Activated T-helper 1 cell treated with anti-CD3 and anti-CD28 coated beads, Interleukin-12 subunit alpha, Interleukin-12 subunit beta, Interleukin-2, Interleukin-4 antibody, amounts not matched to agents 30 ng/mL and 10 ng/mL and 1 ng/mL, durations not matched to agents 14 hours and 24 hours and 36 hours (primary cell): ENCODE results near the gene ERI3. TPM values are rescaled to one million over a fixed set of nuclear protein-coding genes. Genes with fewer than 3 reads are reported as not detected.

Source experiments
- DNase-seq: peaks from one replicate; pipeline ENCODE4 v3.0.0; 2021; ENCODE audit warnings: low spot score
- H3K27ac Mint-ChIP-seq: one replicate; pipeline ENCODE4 v1.8.0; 2021; ENCODE audit warnings: mild to moderate bottlenecking, mixed read lengths
- H3K27me3 Mint-ChIP-seq: one replicate; pipeline ENCODE4 v1.8.0; 2022; ENCODE audit warnings: mild to moderate bottlenecking, moderate library complexity, mixed read lengths; ENCODE audit not compliant: insufficient read depth
- H3K36me3 Mint-ChIP-seq: one replicate; pipeline ENCODE4 v1.8.0; 2021; ENCODE audit warnings: low read depth, mixed read lengths
- H3K4me1 Mint-ChIP-seq: one replicate; pipeline ENCODE4 v1.8.0; 2021; ENCODE audit warnings: low read depth, mixed read lengths
- H3K4me3 Mint-ChIP-seq: one replicate; pipeline ENCODE4 v1.8.0; 2021; ENCODE audit warnings: mild to moderate bottlenecking, moderate library complexity, mixed read lengths
- H3K9me3 Mint-ChIP-seq: one replicate; pipeline ENCODE4 v1.8.0; 2021; ENCODE audit warnings: mixed read lengths
- intact Hi-C: fragments of 100-400 bp; cut with micrococcal nuclease; formaldehyde crosslinking; loops from one replicate; pipeline ENCODE4 v1.15.1; 2024
- total RNA-seq: library from RNA; stranded (reverse); gene quantifications from 2 replicates; pipeline ENCODE4 v1.2.3, GENCODE V29; 2022

ERI3 gene
- total RNA-seq, 1 donor from 2014 or later: 55.4 TPM

DNA sequence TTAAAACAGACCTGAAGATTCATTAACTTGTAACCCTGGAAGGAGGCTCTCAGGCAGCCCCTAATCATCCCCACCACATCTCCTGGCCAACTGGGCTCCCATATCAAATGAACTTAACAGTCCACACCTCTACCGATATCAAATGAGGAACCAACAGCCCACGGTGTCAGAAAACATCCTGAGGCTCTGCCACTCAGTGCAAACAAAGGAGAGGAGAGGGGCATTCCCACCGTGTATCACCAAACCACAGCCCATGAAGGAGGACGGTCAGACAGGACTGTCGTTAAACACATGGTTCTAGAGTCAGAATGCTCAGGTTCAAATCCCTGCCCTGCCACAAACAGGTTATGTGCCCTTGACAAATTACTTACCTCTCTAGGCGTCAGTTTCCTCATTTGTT, 52.5 kb downstream of the ERI3 start:
- peaks cover 43% of the 10 kb centered on the region for H3K4me1 Mint-ChIP-seq
- no peak overlapping the region for H3K4me3 Mint-ChIP-seq
- H3K27me3 Mint-ChIP-seq: no peaks in the 10 kb centered on the region
- no peak for DNase-seq
- no peaks in the 10 kb centered on the region for H3K9me3 Mint-ChIP-seq
- intact Hi-C loops: no loop called here
- H3K36me3 Mint-ChIP-seq: peaks cover 35% of the 10 kb centered on the region
- H3K27ac Mint-ChIP-seq: no peak overlapping the region

DNA sequence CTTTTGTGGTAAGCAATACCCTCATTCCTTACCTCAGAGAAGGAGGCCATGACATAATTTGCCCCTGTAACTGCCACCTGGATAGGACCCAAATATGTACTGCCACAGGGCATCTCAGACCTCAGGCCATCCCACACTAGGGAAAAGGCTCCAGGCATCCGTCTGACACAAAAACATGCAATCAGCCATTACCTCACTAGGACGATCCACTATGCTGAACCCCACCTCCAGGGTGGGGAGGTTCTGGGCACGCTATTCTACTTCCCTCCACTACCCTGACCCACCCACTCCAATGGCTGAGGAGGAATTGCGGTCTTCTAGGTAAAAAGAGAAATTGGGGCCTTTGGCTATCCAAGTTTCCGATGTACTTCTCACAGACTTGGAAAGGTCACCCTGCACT, 53.6 kb downstream of the ERI3 start:
- DNase-seq: no peak
- H3K9me3 Mint-ChIP-seq: no peaks in the 10 kb centered on the region
- peaks cover 34% of the 10 kb centered on the region for H3K4me1 Mint-ChIP-seq
- intact Hi-C loops: no loop called here
- no peak overlapping the region for H3K4me3 Mint-ChIP-seq
- H3K36me3 Mint-ChIP-seq: peaks cover 33% of the 10 kb centered on the region
- no peaks in the 10 kb centered on the region for H3K27me3 Mint-ChIP-seq
- no peak overlapping the region for H3K27ac Mint-ChIP-seq

DNA sequence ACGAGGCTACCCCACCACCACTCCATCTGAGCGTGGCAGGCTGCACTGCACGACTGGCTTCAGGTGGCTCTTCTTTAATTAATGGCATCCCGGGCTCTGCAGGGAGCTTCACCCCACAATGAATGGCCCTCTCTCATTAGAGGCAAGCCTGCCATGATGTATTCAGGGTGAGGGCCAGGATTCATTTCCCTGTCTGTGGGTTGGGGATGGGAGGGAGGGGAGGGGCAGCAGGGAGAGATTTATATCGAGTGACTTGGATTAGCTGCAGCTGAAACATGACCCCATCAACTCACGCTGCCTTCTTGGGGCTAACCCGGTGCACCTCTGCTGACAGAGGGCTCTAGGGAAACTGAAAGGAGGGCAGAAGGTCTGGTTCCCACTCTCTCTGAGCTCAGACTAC, 54.2 kb downstream of the ERI3 start:
- intact Hi-C loops: no loop called here
- Mint-ChIP-seq H3K4me1 (peaks cover 28% of the 10 kb centered on the region), H3K27ac (no peak overlapping the region), H3K4me3 (no peak overlapping the region), H3K27me3 (no peaks in the 10 kb centered on the region), H3K36me3 (peaks cover 31% of the 10 kb centered on the region), H3K9me3 (no peaks in the 10 kb centered on the region)
- no peak for DNase-seq

DNA sequence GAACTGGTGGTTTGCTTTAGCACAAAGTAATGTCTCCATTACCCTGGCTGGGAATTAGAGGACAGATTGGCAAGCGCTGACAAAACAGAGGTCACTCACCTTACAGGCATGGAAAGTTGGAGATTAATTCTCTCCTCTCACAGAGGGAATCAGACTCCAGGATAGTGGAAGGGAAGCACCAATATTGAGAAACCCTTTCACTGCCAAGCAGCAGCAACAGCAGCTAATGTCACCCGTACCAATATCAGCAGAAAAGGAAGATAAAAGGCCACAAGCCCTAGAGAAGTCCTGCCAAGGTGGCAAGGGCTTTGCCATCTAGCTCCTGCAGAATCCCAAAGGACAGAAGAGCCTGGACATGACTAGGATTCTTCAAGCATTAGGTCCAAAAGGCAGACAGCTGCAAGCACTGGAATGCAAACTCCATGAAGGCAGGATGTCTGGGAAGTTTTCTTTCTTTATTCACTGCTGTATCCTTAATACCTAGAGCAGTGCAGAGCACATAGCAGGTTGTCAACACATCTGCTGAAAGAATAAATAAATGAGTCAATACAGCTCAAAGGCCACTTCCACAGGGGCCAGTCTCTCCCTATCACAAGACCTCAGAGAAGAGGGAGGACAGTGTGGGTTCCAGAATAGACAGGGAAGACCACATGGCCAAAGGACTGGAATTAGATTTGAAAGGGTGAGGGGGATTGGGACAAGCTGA, 57.2 kb downstream of the ERI3 start:
- peaks cover 16% of the 10 kb centered on the region for H3K36me3 Mint-ChIP-seq
- H3K9me3 Mint-ChIP-seq: no peaks in the 10 kb centered on the region
- DNase-seq: no peak
- no peak overlapping the region for H3K4me3 Mint-ChIP-seq
- H3K27ac Mint-ChIP-seq: no peak overlapping the region
- intact Hi-C loops: no loop called here
- no peaks in the 10 kb centered on the region for H3K27me3 Mint-ChIP-seq
- no peaks in the 10 kb centered on the region for H3K4me1 Mint-ChIP-seq

DNA sequence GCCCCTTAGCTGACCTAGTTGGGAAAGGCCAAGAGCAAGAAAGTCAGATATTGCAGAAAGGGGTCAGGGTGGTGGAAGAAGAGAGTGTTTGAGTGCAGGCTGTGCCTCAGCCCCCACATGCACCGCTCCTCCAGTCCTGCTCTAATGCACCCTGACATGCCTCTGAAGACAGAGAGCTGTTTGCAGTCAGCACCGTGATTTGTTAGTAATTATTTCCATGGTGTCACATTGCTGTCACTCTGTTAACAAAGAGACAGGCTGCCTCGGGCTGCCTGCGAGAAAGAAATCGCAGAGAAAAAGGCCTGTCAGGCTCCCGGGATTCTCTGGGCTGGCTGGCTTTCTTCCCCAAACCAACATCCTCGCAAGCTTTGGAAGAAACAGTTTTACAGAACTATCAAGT, 58.3 kb downstream of the ERI3 start:
- intact Hi-C loops: no loop called here
- Mint-ChIP-seq H3K4me1 (no peaks in the 10 kb centered on the region), H3K27me3 (no peaks in the 10 kb centered on the region), H3K27ac (no peak overlapping the region), H3K9me3 (no peaks in the 10 kb centered on the region), H3K4me3 (no peak overlapping the region), H3K36me3 (peaks cover 13% of the 10 kb centered on the region)
- DNase-seq: no peak

DNA sequence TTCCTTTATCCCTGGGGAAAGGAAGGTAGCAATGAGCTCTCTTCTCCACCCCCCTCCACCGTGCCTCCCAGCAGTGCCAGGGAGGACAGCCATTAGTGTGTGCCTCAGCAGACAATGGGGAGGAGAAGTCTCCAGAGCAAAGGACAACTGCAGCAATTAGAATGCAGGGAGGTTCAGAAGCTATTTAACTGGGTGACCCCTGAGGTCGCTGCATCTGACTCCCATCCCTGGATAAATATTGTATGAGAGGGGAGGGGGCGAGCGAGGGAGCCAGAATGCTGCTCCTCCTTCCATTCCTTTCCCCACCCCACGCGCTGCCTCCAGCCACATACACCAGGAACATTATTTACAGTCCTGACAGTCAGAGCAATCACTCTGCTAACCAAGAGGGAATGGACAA, 59.0 kb downstream of the ERI3 start:
- intact Hi-C loops: no loop called here
- no peaks in the 10 kb centered on the region for H3K9me3 Mint-ChIP-seq
- H3K27ac Mint-ChIP-seq: no peak overlapping the region
- H3K27me3 Mint-ChIP-seq: no peaks in the 10 kb centered on the region
- H3K36me3 Mint-ChIP-seq: peaks cover 13% of the 10 kb centered on the region
- DNase-seq: no peak
- no peaks in the 10 kb centered on the region for H3K4me1 Mint-ChIP-seq
- no peak overlapping the region for H3K4me3 Mint-ChIP-seq

DNA sequence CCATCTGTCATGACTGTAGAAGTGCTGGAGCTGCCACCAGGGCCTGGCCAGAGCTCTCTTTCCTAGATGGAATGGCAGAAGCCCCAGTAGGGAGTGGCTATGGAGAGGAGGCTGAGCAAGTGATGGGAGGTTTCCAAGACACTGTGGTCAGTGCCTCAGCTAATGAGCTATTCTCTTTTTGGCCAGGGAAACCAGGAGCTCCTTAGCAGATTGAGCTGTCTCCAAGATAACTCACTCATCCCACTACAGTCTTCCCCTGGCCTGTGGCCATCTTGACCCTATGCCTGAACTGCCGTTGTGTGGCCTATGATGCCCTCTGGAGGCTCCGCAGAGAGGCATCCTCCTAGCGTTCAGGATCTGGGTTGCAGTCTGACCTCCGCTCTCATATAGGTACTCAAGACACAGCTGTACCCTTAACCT, 60.5 kb downstream of the ERI3 start:
- Mint-ChIP-seq H3K4me1 (no peaks in the 10 kb centered on the region), H3K4me3 (no peak overlapping the region), H3K27me3 (no peaks in the 10 kb centered on the region), H3K36me3 (peaks cover 11% of the 10 kb centered on the region), H3K27ac (no peak overlapping the region), H3K9me3 (no peaks in the 10 kb centered on the region)
- no peak for DNase-seq
- intact Hi-C loops: no loop called here

DNA sequence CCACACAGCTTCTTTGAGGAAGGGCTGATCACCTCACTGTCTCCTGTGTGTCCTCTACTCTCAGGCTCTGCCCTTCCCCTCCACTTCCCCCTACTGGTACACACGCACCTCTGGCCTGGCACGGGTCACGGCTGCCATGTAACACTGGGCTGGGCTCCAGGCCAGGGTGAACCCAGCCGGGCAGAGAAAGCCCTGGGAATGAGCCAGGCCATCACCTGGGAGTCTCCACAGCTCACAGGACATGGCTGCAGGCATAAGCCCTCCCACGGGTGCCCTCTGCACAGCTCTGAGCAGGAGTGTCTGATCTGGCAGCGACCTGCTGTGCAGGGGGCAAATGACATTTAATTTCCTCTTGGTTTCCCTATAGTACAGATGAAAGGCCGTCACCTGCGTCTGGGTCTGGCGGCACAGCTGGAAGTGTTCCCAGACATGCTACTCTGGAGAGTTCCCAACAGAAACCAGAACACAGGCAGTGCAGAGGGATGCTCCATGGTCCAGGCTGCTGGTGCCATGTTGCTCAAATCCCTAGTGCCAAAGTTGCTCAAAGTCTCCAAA, 61.2 kb downstream of the ERI3 start:
- Mint-ChIP-seq H3K27ac (no peak overlapping the region), H3K9me3 (no peaks in the 10 kb centered on the region), H3K27me3 (no peaks in the 10 kb centered on the region), H3K4me1 (no peaks in the 10 kb centered on the region), H3K36me3 (peaks cover 15% of the 10 kb centered on the region), H3K4me3 (no peak overlapping the region)
- intact Hi-C loops: no loop called here
- no peak for DNase-seq

DNA sequence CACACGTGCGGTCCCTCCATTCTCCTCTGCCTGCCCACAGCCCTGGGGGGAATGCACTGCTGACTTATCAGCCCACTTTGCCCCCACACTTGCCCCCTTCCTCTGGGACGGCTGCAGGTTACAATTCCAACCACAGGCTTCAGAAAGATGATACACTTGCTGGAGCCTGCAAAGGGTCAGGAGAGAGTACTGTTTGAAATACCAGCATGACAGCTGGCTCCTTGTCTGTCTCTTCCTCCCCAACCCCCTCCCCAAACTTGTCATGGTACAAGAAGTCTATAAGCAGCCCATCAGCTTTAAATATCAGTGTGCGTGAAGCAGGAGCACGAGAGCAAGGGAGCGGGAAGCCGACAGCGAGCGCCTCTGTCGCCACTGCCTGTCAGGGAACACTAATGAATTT, 62.4 kb downstream of the ERI3 start:
- peaks cover 19% of the 10 kb centered on the region for H3K36me3 Mint-ChIP-seq

DNA sequence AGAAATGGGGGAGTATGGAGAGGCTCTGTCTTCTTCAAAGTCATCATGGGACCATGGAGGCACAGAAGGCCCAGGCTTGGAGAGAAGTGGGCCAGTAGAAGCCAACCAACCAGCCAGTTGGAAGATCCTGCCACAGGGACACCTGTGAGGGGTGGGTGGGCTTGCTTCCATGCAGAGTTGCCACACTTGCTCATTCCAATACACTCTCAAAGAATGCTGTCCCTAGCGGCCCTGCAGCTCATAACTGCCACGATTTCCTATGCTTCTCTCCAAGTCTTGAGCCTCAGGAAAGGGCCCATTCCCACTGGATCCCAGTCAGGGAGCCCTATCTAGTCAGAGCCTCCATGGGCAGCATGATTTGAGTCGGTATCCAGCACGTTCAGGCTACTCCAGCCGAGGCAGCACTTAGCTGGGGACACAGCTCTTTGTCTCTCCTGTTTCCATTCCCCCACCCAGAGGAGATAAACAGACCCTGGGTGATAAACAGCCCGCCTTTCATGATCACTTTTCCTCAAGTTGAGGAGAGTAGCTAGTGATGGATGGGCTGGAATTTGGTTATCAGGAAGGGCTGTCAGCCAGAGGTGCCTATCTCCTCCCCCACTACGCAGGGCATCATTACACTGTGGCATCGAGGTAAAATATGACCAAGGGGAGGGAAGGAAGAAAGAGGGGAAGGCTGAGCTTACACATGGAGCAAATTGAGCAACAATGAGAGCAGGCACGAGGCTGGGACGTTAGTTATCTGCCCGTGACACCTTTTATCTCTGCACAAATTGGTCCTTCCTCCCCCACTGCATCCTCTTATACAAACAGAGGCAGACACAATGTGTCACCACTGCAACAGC, 64.6 kb downstream of the ERI3 start:
- Mint-ChIP-seq H3K36me3 (peaks cover 16% of the 10 kb centered on the region), H3K27me3 (no peaks in the 10 kb centered on the region), H3K9me3 (no peaks in the 10 kb centered on the region), H3K4me1 (no peaks in the 10 kb centered on the region), H3K27ac (no peak overlapping the region), H3K4me3 (no peak overlapping the region)
- no peak for DNase-seq
- intact Hi-C loops: no loop called here

More for the DNA sequence above, 62.4 kb downstream of the ERI3 start:
- DNase-seq: no peak
- Mint-ChIP-seq H3K4me1 (no peaks in the 10 kb centered on the region), H3K27ac (no peak overlapping the region), H3K27me3 (no peaks in the 10 kb centered on the region), H3K9me3 (no peaks in the 10 kb centered on the region), H3K4me3 (no peak overlapping the region)
- intact Hi-C loops: no loop called here

DNA sequence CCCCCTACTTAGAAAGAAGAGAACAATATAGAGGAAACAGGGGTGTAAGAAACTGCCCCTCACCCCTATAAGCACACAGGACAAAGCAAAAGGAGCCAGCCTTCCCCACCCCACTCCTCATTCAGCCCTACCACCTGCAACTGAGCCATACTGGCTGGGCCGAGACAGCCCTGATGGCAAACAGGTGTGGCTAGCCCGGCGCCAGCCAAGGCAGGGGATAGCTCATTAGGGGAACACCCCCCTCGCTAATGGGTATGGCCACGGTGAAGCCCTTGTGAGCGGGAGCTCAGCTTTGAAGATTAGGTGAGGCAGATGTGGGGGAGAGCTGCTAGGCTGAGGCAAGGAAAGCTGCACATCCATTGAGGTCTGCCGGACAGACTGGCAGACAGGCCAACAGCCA, 65.5 kb downstream of the ERI3 start:
- Mint-ChIP-seq H3K9me3 (no peaks in the 10 kb centered on the region), H3K27me3 (no peaks in the 10 kb centered on the region), H3K4me1 (no peaks in the 10 kb centered on the region), H3K27ac (no peak overlapping the region), H3K4me3 (no peak overlapping the region), H3K36me3 (peaks cover 17% of the 10 kb centered on the region)
- no peak for DNase-seq
- intact Hi-C loops: loop anchor here (10.0 kb wide), 1 partner anchor 55 kb away; no protein-coding TSS in a partner anchor

DNA sequence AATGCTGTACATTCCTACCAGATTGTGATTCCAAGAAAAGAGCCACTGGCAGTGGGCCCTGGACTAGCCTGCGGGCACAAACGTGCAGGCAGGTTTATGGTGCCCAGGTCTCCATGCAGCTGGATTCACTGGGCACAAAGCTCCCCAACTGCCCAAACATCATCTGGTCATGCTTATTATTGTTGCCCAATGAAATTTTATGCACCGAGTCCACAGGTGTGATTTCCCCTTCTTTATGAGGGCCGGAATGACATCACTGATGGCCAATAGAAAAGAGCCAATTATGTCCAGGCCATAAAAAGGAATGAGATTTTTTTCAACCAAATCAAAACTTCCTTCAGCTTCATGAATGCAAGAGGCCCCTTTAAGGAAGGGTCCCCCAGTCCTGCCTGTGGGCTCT, 66.2 kb downstream of the ERI3 start:
- no peaks in the 10 kb centered on the region for H3K4me1 Mint-ChIP-seq
- H3K27ac Mint-ChIP-seq: no peak overlapping the region
- intact Hi-C loops: loop anchor here (10.0 kb wide), 1 partner anchor 56 kb away; no protein-coding TSS in a partner anchor
- no peak for DNase-seq
- H3K27me3 Mint-ChIP-seq: no peaks in the 10 kb centered on the region
- no peak overlapping the region for H3K4me3 Mint-ChIP-seq
- peaks cover 18% of the 10 kb centered on the region for H3K36me3 Mint-ChIP-seq
- H3K9me3 Mint-ChIP-seq: no peaks in the 10 kb centered on the region

DNA sequence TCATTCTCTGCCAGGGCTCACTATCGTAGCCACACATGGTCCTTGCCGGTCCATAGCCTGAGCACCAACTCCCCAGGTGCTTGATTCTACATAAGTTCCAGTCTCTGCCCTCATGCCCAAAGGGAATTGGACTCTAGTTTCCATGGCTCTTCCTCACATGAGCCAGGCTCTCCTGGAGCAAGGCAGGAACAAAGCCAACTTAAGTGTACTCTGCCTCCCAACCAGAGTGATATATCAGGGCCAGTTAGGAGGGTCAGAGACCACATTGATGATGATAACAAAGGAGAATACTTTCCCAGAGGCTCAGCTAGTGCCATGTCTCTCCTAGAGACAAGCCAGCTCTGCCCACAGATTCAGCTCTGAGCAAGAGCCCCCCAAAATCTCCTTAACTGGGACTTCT, 70.9 kb downstream of the ERI3 start:
- Mint-ChIP-seq H3K36me3 (peaks cover 22% of the 10 kb centered on the region), H3K4me1 (no peaks in the 10 kb centered on the region), H3K27me3 (no peaks in the 10 kb centered on the region), H3K9me3 (no peaks in the 10 kb centered on the region), H3K27ac (no peak overlapping the region), H3K4me3 (no peak overlapping the region)
- no peak for DNase-seq
- intact Hi-C loops: loop anchor here (5.0 to 10.0 kb wide), 2 partner anchors 33 to 61 kb away; no protein-coding TSS in a partner anchor
